ENCODE results near the gene ARHGEF28. TPM values are rescaled to one million over a fixed set of nuclear protein-coding genes. Genes with fewer than 3 reads are reported as not detected.

The ARHGEF28 gene
- total RNA-seq, 1 donor from 2014 or later, result 9.3 TPM

GRCh38 chr5:73705364-73705763, 79.4 kb downstream of the ARHGEF28 start:
- Mint-ChIP-seq H3K27me3 (ENCODE audit: low read depth) (no peaks in the 10 kb centered on the region), H3K4me3 (ENCODE audit: unreplicated experiment) (no peak overlapping the region), H3K36me3 (ENCODE audit: low read depth) (peaks cover 4% of the 10 kb centered on the region), H3K4me1 (ENCODE audit: low read depth) (peaks cover 36% of the 10 kb centered on the region), H3K27ac (ENCODE audit: unreplicated experiment) (no peak overlapping the region), H3K9me3 (ENCODE audit: low read depth) (peaks cover 12% of the 10 kb centered on the region)
- TF ChIP-seq CTCF (IDR thresholded peaks at IDR 0.05), result no peak
- no peak for DNase-seq (ENCODE audit: low spot score)

GRCh38 chr5:73706963-73707362, 81.0 kb downstream of the ARHGEF28 start:
- no peak for TF ChIP-seq CTCF (IDR thresholded peaks at IDR 0.05)
- no peak for DNase-seq (ENCODE audit: low spot score)

GRCh38 chr5:73709536-73710129, 83.6 kb downstream of the ARHGEF28 start:
- peaks cover 12% of the 10 kb centered on the region for H3K9me3 Mint-ChIP-seq (ENCODE audit: low read depth)
- H3K4me1 Mint-ChIP-seq (ENCODE audit: low read depth), result peaks cover 26% of the 10 kb centered on the region
- no peaks in the 10 kb centered on the region for H3K27me3 Mint-ChIP-seq (ENCODE audit: low read depth)
- TF ChIP-seq CTCF (IDR thresholded peaks at IDR 0.05), result no peak
- peaks cover 5% of the 10 kb centered on the region for H3K36me3 Mint-ChIP-seq (ENCODE audit: low read depth)
- no peak for DNase-seq (ENCODE audit: low spot score)
- H3K27ac Mint-ChIP-seq (ENCODE audit: unreplicated experiment), result no peak overlapping the region
- H3K4me3 Mint-ChIP-seq (ENCODE audit: unreplicated experiment), result no peak overlapping the region

More at GRCh38 chr5:73706963-73707362, 81.0 kb downstream of the ARHGEF28 start:
- Mint-ChIP-seq H3K27me3 (ENCODE audit: low read depth) (no peaks in the 10 kb centered on the region), H3K4me3 (ENCODE audit: unreplicated experiment) (no peak overlapping the region), H3K36me3 (ENCODE audit: low read depth) (peaks cover 5% of the 10 kb centered on the region), H3K27ac (ENCODE audit: unreplicated experiment) (no peak overlapping the region), H3K4me1 (ENCODE audit: low read depth) (peaks cover 33% of the 10 kb centered on the region), H3K9me3 (ENCODE audit: low read depth) (peaks cover 12% of the 10 kb centered on the region)

GRCh38 chr5:73716284-73716808, 90.3 kb downstream of the ARHGEF28 start:
- no peaks in the 10 kb centered on the region for H3K36me3 Mint-ChIP-seq (ENCODE audit: low read depth)
- no peak for DNase-seq (ENCODE audit: low spot score)
- peaks cover 12% of the 10 kb centered on the region for H3K4me1 Mint-ChIP-seq (ENCODE audit: low read depth)
- no peak for TF ChIP-seq CTCF (IDR thresholded peaks at IDR 0.05)
- no peaks in the 10 kb centered on the region for H3K9me3 Mint-ChIP-seq (ENCODE audit: low read depth)
- no peak overlapping the region for H3K27ac Mint-ChIP-seq (ENCODE audit: unreplicated experiment)
- H3K4me3 Mint-ChIP-seq (ENCODE audit: unreplicated experiment), result no peak overlapping the region
- no peaks in the 10 kb centered on the region for H3K27me3 Mint-ChIP-seq (ENCODE audit: low read depth)

- peaks cover 21% of the 10 kb centered on the region for H3K4me1 Mint-ChIP-seq (ENCODE audit: low read depth)
- no peak for TF ChIP-seq CTCF (IDR thresholded peaks at IDR 0.05)
- H3K4me3 Mint-ChIP-seq (ENCODE audit: unreplicated experiment), result no peak overlapping the region
- no peaks in the 10 kb centered on the region for H3K9me3 Mint-ChIP-seq (ENCODE audit: low read depth)
- no peaks in the 10 kb centered on the region for H3K36me3 Mint-ChIP-seq (ENCODE audit: low read depth)
- no peak overlapping the region for H3K27ac Mint-ChIP-seq (ENCODE audit: unreplicated experiment)
- H3K27me3 Mint-ChIP-seq (ENCODE audit: low read depth), result no peaks in the 10 kb centered on the region
- DNase-seq (ENCODE audit: low spot score), result no peak
Observed at GRCh38 chr5:73718762-73719161, 92.8 kb downstream of the ARHGEF28 start.

Measured in chondrocyte (in vitro differentiated cells).